Right lobe of liver (tissue), 4 donors: Measurements from ENCODE around the gene CKS2.

ENCODE experiments used
- CTCF ChIP-seq, 4 donors: fragments of 200-600 bp in 3 of 4; fragments of 450-650 bp in 1 of 4; IDR thresholded peaks; one replicate each; pipeline versions ENCODE4 v1.5.1 to v1.8.0; 2016 to 2022; ENCODE audit warnings: antibody characterized with exemption in 4 of 4, mild to moderate bottlenecking in 2 of 4
- POLR2A ChIP-seq: fragments of 450-650 bp; IDR thresholded peaks from one replicate; pipeline ENCODE4 v1.6.1; 2017; ENCODE audit warnings: antibody characterized with exemption, mild to moderate bottlenecking
- donor health status: DM: no; HTN: no; CAD: no.
- donor health status: DM: no; HTN: no; CAD: no.
- donor health status: DM: no; HTN: yes; CAD: no.

GRCh38 chr9:89349607-89350006 lies 38.6 kb downstream of the CKS2 start:
- TF ChIP-seq CTCF (IDR thresholded peaks at IDR 0.05) (no peak), POLR2A (no peak)
